ENCODE results near the gene IPMK. TPM values are rescaled to one million over a fixed set of nuclear protein-coding genes. Genes with fewer than 3 reads are reported as not detected.

Gene IPMK
- total RNA-seq, 1 experiment from 2014 or later, result 5.5 TPM

- Histone ChIP-seq H3K27ac (ENCODE audit: low read depth, low read length) (no peak overlapping the region; the same call in 1 of the 2 replicates), H3K36me3 (ENCODE audit: control insufficient read depth in 1 of 2, insufficient read depth in 2 of 2, low read length in 2 of 2) (peaks cover 2 to 4% of the 10 kb centered on the region in 2 experiments; a peak in 3 of 4 replicates), H3K4me2 (ENCODE audit: low read length) (no peak overlapping the region), H3K79me2 (ENCODE audit: insufficient read depth, low read length) (peaks cover 23% of the 10 kb centered on the region), H4K20me1 (ENCODE audit: insufficient read depth) (no peaks in the 10 kb centered on the region; the same call in 1 of the 2 replicates), H3K9me3 (ENCODE audit: control insufficient read depth in 1 of 2, insufficient read depth in 1 of 2, low read depth in 1 of 2, low read length in 2 of 2) (no peaks in the 10 kb centered on the region), H3K4me1 (ENCODE audit: control insufficient read depth in 1 of 2, insufficient read depth in 2 of 2, low read length in 2 of 2) (peaks cover 20 to 22% of the 10 kb centered on the region in 2 experiments), H3K4me3 (replicated peaks in 1 of 2; ENCODE audit: low read depth in 1 of 2, low read length in 2 of 2) (no peak overlapping the region), H3K9me2 (ENCODE audit: insufficient read depth) (no peaks in the 10 kb centered on the region), H3K27me3 (ENCODE audit: insufficient read depth, low read length) (no peaks in the 10 kb centered on the region), H3K9ac (ENCODE audit: low read length) (no peak overlapping the region), H2AFZ (ENCODE audit: low read depth, low read length, poor library complexity, severe bottlenecking) (no peak overlapping the region)
- ATAC-seq (no peak), DNase-seq (ENCODE audit: low read depth, low spot score) (no peak)
- TF ChIP-seq JUND (IDR thresholded peaks at IDR 0.05) (no peak), EGR1 (IDR thresholded peaks at IDR 0.05; ENCODE audit: low read depth) (no peak), POLR2A (IDR thresholded peaks at IDR 0.05; ENCODE audit: borderline replicate concordance, extremely low read depth, insufficient read depth, insufficient read length) (no peak), REST (IDR thresholded peaks at IDR 0.05; ENCODE audit: low read depth) (no peak), ZFX (IDR thresholded peaks at IDR 0.05) (no peak), SRF (IDR thresholded peaks at IDR 0.05; ENCODE audit: low read depth) (no peak), SIN3A (IDR thresholded peaks at IDR 0.05; ENCODE audit: low read depth) (no peak), CEBPB (IDR thresholded peaks at IDR 0.05; ENCODE audit: low read depth) (no peak), MAX (IDR thresholded peaks at IDR 0.05) (no peak), RAD21 (IDR thresholded peaks at IDR 0.05; ENCODE audit: low read depth) (no peak), FOSL1 (IDR thresholded peaks at IDR 0.05; ENCODE audit: low read depth) (no peak), ZBTB33 (IDR thresholded peaks at IDR 0.05; ENCODE audit: extremely low read depth, insufficient replicate concordance, low read length) (no peak)
- ChIA-PET RAD21 (ENCODE audit: low non-redundant PET in 1 of 2, low total read pairs in 2 of 2, uncharacterized antibody in 2 of 2, unreplicated experiment in 2 of 2) (no interaction called here), CTCF (no interaction called here), POLR2A (no interaction called here)
- intact Hi-C loops (cut with micrococcal nuclease), result no loop called here
- no TSS peak for BruUV-seq (replicated peaks)
Observed at GRCh38 chr10:58281092-58281752, 13.5 kb upstream of the IPMK start.

Data from HCT116 (cell line).